HUES6 (cell line): ENCODE measurements around the gene ALOX15.
"Not testable (repeated sequence)": the region's sequence is repeated elsewhere in the genome, so short reads cannot be mapped to it uniquely, and the experiment has no call there.

Experiments used
- H3K27ac ChIP-seq: 2 replicates; pipeline ENCODE4 v1.7.0; 2013; ENCODE audit warnings: low read depth, mild to moderate bottlenecking, low read length, inconsistent platforms
- H3K27me3 ChIP-seq: 2 replicates; pipeline ENCODE4 v1.6.1; 2013; ENCODE audit warnings: low read length; ENCODE audit not compliant: control insufficient read depth, insufficient read depth
- H3K36me3 ChIP-seq: 2 replicates; pipeline ENCODE4 v1.6.1; 2013; ENCODE audit warnings: low read length; ENCODE audit not compliant: control insufficient read depth, insufficient read depth
- H3K4me1 ChIP-seq: 2 replicates; pipeline ENCODE4 v1.6.1; 2013; ENCODE audit warnings: low read length; ENCODE audit not compliant: control insufficient read depth, insufficient read depth
- H3K4me3 ChIP-seq: 2 replicates; pipeline ENCODE4 v1.5.1; 2013; ENCODE audit warnings: low read depth, low read length
- H3K9ac ChIP-seq: one replicate; pipeline ENCODE4 v1.6.1; 2013; ENCODE audit warnings: mild to moderate bottlenecking, low read length
- H3K9me3 ChIP-seq: 2 replicates; pipeline ENCODE4 v1.6.1; 2013; ENCODE audit warnings: low read depth, low read length; ENCODE audit not compliant: control insufficient read depth, insufficient read depth

Gene ALOX15

DNA sequence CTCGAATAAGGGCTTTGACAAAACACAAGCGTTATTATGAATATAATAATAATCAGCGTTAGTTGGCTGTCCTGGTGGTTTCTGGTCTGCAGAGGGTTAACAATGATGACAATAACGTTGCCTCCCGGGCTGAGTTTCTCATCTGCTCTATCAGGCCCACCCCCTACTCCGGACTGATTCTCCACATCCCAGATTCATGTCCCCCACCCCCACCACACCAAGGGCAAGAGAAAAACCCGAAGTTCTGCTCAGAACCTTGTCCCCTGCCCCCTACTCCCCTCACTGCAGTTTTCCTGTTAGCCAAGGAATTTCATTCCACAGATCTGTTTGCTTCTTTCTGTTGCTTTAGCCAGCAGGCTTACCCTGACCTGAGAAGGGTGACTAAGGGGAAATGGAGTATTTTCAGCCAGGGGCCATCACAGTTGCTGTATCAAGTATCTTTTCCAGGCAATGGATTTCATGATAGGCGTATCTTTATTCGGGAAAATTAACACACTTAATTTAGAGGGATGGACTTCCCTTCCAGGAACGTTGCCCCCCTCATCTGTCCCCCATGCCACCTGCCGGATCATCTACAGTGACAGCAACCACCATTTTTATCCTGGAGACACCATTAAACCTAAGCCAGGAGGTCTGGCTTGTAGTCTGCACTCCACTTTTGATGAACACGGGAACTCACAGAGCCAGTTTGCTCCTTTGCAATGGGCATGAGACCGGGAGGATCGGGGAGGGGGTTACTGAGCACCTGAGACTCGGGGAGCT is 23.7 kb downstream of the ALOX15 start:
- H3K9ac ChIP-seq, result no peak overlapping the region
- peaks cover 7% of the 10 kb centered on the region for H3K4me1 ChIP-seq
- H3K9me3 ChIP-seq, result peaks cover 4% of the 10 kb centered on the region; the same call in 1 of the 2 replicates
- H3K4me3 ChIP-seq, result no peak overlapping the region
- H3K27me3 ChIP-seq, result no peaks in the 10 kb centered on the region
- H3K27ac ChIP-seq, result no peak overlapping the region
- no peaks in the 10 kb centered on the region for H3K36me3 ChIP-seq

DNA sequence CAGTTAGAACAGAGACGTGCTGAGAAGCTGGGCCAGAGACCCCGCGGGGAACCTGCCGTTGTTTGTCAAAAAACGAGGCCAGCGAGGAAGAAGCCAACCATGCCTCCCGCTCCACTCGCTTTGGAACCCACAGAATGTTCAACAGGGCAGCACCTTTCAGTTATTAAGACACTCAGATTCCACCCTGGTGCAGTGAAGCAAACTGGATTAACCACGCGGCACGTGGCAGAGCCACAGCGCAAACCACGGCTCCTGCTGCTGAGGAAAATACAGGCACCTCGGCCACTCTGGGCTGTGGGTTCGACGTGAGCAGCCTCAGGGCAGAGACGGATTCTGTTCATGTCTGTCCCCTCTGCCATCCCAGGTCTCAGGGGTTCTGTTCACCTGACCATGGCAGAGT is 24.4 kb downstream of the ALOX15 start:
- H3K36me3 ChIP-seq, result no peaks in the 10 kb centered on the region
- no peaks in the 10 kb centered on the region for H3K27me3 ChIP-seq
- H3K4me1 ChIP-seq, result peaks cover 7% of the 10 kb centered on the region
- no peak overlapping the region for H3K27ac ChIP-seq
- H3K9me3 ChIP-seq, result peaks cover 4% of the 10 kb centered on the region; the same call in 1 of the 2 replicates
- H3K4me3 ChIP-seq, result no peak overlapping the region
- no peak overlapping the region for H3K9ac ChIP-seq

GRCh38 chr17:4616476-4616875 is 25.0 kb downstream of the ALOX15 start:
- H3K4me1 ChIP-seq, result peaks cover 7% of the 10 kb centered on the region
- no peaks in the 10 kb centered on the region for H3K9me3 ChIP-seq
- no peak overlapping the region for H3K27ac ChIP-seq
- no peaks in the 10 kb centered on the region for H3K36me3 ChIP-seq
- H3K27me3 ChIP-seq, result no peaks in the 10 kb centered on the region
- H3K9ac ChIP-seq, result no peak overlapping the region
- H3K4me3 ChIP-seq, result no peak overlapping the region

DNA sequence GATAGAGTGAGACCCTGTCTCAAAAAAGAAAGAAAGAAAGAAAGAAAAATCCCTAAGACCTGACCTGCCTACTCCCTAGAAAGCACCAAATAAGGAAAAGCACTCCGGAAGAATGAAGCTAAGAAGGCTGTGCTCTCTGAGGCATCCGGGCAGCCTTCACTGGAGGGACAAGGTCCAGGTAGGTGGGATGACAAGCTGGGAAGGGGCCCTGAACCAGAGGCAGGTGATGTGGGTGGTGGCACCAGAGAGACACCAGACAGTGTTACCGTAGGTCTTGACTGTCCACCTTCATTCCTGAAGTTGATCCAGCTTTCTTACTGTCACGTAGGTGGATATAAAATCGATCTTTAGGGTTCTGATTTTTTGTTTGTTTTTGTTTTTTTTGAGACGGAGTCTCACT is 30.8 kb downstream of the ALOX15 start:
- Histone ChIP-seq H3K27me3 (no peaks in the 10 kb centered on the region), H3K27ac (no peak overlapping the region), H3K9me3 (no peaks in the 10 kb centered on the region), H3K9ac (no peak overlapping the region), H3K36me3 (no peaks in the 10 kb centered on the region), H3K4me3 (no peak overlapping the region), H3K4me1 (peaks cover 14% of the 10 kb centered on the region)

GRCh38 chr17:4610162-4610561 is 31.3 kb downstream of the ALOX15 start:
- Histone ChIP-seq H3K27me3 (no peaks in the 10 kb centered on the region), H3K36me3 (no peaks in the 10 kb centered on the region), H3K4me1 (peaks cover 14% of the 10 kb centered on the region), H3K9me3 (no peaks in the 10 kb centered on the region), H3K9ac (no peak overlapping the region), H3K4me3 (no peak overlapping the region), H3K27ac (no peak overlapping the region)

DNA sequence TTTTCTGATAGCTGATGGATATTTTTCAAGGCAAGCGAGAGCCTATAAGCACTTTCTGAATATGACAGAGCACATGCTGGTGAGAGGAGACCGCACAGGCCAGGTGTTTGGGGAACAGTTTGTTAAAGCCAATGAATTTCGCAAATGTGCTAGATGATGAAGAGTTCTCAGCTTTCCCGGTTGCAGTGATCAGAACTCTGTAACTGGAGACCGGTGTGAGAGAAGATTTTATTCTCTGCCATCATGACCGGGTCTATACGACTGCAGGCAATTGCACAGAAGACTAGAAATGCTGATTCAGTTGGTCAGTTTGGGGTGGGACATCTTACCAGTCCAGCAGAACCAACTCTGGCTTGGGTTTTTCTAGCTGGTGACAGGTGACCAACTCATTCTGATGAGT is 31.7 kb downstream of the ALOX15 start:
- no peaks in the 10 kb centered on the region for H3K27me3 ChIP-seq
- H3K9ac ChIP-seq, result no peak overlapping the region
- no peaks in the 10 kb centered on the region for H3K36me3 ChIP-seq
- no peaks in the 10 kb centered on the region for H3K9me3 ChIP-seq
- H3K4me1 ChIP-seq, result peaks cover 14% of the 10 kb centered on the region
- no peak overlapping the region for H3K27ac ChIP-seq
- H3K4me3 ChIP-seq, result no peak overlapping the region

DNA sequence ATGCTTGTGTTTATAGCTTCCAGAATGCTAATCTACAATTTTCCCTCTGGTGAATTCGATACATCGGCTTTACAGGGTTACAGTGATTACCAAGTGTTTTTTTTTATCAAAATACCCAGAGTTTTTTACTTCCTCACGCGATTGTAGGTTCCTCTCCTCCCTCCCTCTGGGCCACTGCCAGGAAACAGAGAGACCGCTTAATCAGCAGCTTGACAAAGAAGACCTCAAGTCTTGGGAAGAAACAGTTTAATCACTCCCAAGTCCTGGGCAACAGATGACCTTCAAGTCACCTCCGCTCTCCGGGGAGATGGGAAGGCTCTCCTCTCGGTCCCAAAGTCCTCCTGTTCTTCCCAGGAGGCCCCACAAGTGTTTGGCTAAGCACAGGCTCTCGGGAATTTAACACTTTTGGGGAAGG is 33.7 kb downstream of the ALOX15 start:
- peaks cover 21% of the 10 kb centered on the region for H3K4me1 ChIP-seq
- H3K4me3 ChIP-seq, result no peak overlapping the region
- H3K27me3 ChIP-seq, result no peaks in the 10 kb centered on the region
- no peak overlapping the region for H3K9ac ChIP-seq
- H3K36me3 ChIP-seq, result no peaks in the 10 kb centered on the region
- H3K27ac ChIP-seq, result peak overlapping the region; percentile 28; the same call in 1 of the 2 replicates
- H3K9me3 ChIP-seq, result no peaks in the 10 kb centered on the region

DNA sequence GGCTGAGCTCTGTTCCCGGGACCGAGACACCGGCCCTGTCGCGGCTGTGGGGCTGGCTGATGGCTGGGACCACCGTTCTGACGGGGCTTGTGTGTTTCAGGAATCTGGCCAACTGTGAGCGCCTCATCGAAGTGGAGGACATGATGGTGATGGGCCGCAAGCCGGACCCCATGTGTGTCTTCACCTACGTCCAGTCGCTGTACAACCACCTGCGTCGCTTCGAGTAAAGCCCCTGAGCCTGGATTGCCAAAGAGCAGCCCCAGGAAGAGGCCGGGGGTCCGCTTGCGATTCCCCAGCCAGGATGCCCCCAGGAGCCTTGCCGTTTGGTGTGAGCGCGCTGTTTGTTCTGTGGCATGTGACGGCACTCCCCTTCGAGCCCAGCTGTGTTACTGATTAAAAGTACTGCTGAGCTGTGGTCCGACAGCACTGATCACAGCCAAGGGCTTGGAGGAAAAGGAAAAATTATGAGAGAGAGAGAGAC is 34.2 kb downstream of the ALOX15 start:
- peaks cover 21% of the 10 kb centered on the region for H3K4me1 ChIP-seq
- no peak overlapping the region for H3K4me3 ChIP-seq

DNA sequence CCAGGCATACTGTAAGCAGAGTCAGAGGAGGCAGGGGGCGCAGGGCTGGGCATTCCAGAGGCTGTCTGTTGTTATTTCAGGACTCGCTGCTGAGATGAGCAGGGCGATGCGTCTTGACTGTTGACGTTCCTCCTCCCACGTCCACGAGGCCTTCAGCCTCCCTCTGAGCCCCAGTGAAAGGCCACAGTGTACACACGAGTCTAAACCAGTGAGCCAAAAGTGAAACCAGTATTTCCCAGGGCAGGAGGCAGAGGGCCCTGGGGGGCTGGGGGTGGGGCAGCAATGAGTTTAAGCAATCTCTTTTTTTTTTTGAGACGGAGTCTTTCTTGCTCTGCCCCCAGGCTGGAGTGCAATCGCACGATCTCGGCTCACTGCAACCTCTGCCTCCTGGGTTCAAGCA is 35.7 kb downstream of the ALOX15 start:
- Histone ChIP-seq H3K4me1 (peaks cover 25% of the 10 kb centered on the region), H3K27me3 (no peaks in the 10 kb centered on the region), H3K9me3 (no peaks in the 10 kb centered on the region), H3K9ac (no peak overlapping the region), H3K36me3 (no peaks in the 10 kb centered on the region), H3K27ac (no peak overlapping the region), H3K4me3 (no peak overlapping the region)

More for the DNA sequence above, 34.2 kb downstream of the ALOX15 start:
- no peaks in the 10 kb centered on the region for H3K9me3 ChIP-seq
- no peak overlapping the region for H3K9ac ChIP-seq
- no peaks in the 10 kb centered on the region for H3K36me3 ChIP-seq
- H3K27me3 ChIP-seq, result no peaks in the 10 kb centered on the region
- peak overlapping the region; percentile 28; the same call in 1 of the 2 replicates for H3K27ac ChIP-seq

DNA sequence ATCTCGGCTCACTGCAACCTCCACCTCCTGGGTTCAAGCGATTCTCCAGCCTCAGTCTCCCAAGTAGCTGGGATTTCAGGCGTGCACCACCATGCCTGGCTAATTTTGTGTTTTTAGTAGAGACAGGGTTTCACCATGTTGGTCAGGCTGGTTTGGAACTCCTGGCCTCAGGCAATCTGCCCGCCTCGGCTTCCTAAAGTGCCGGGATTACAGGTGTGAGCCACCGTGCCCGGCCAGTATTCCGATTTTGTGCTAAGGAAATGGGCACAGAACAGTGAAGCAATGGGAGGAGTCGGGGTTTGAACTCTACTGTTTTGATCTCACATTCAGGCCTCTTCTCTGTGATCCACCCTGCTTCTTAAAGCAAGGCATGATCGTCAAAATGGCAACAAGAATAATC is 36.7 kb downstream of the ALOX15 start:
- H3K4me1 ChIP-seq, result peaks cover 32% of the 10 kb centered on the region
- H3K36me3 ChIP-seq, H3K27me3 ChIP-seq, H3K4me3 ChIP-seq, H3K27ac ChIP-seq, H3K9ac ChIP-seq, H3K9me3 ChIP-seq: not testable (repeated sequence)

DNA sequence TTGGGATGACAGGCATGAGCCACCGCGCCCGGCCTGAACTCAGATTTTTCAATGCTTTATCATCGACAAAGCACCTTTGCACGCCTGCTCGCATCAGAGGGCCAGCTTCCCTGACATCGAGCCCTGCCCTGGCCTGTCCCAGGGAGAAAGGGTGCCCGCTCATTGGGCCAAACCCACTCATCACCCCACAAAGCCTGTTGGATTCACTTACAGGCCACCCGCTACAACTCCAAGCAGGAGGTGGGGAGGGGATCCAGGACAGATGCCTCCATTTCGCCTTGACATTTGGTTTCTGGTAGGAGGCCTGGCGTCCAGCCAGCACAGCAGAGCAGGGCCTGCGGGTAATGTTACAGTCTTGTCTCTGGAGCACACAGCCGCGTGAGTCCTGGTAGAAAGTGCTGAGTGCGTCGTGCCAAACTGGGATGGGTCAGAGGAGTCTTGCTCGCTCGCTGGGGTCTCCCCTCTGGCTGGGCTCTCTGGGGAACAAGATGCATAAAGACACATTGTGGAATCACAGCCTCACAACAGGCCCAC is 37.3 kb downstream of the ALOX15 start:
- H3K4me1 ChIP-seq, result peaks cover 38% of the 10 kb centered on the region
- H3K27ac ChIP-seq, result no peak overlapping the region
- no peak overlapping the region for H3K9ac ChIP-seq
- no peak overlapping the region for H3K4me3 ChIP-seq
- no peaks in the 10 kb centered on the region for H3K36me3 ChIP-seq
- H3K27me3 ChIP-seq, result no peaks in the 10 kb centered on the region
- no peaks in the 10 kb centered on the region for H3K9me3 ChIP-seq
